Mesodermal cell (in vitro differentiated cells): Measurements from ENCODE around the gene ZFP1.
A peak's percentile ranks its signal among the peaks of the same experiment; 100 is the strongest.

ENCODE experiments used
- H3K27ac ChIP-seq: 2 replicates; pipeline ENCODE4 v1.7.0; 2013; ENCODE audit warnings: mild to moderate bottlenecking, low read depth, low read length, moderate library complexity; ENCODE audit not compliant: severe bottlenecking
- H3K36me3 ChIP-seq: 2 replicates; pipeline ENCODE4 v1.7.1; 2013; ENCODE audit warnings: mild to moderate bottlenecking, low read length, moderate library complexity; ENCODE audit not compliant: control insufficient read depth, insufficient read depth
- H3K4me1 ChIP-seq: one replicate; pipeline ENCODE4 v1.7.1; 2013; ENCODE audit warnings: mild to moderate bottlenecking, low read length; ENCODE audit not compliant: insufficient read depth, control insufficient read depth, poor library complexity, severe bottlenecking
- H3K4me3 ChIP-seq: 2 replicates; pipeline ENCODE4 v1.7.0; 2013; ENCODE audit warnings: low read length, control low read depth, mild to moderate bottlenecking; ENCODE audit not compliant: insufficient read depth, poor library complexity, severe bottlenecking; ENCODE audit errors: extremely low read depth
- H3K9me3 ChIP-seq: 2 replicates; pipeline ENCODE4 v1.7.1; 2013; ENCODE audit warnings: mild to moderate bottlenecking, low read length, moderate library complexity; ENCODE audit not compliant: control insufficient read depth
- WGBS, 2 experiments: methylation state at CpG; one replicate each; pipeline ENCODE4 v1.1.5; 2013; ENCODE audit warnings: missing lambda C conversion rate in 2 of 2; ENCODE audit not compliant: insufficient coverage in 2 of 2; 5-methylcytosine and 5-hydroxymethylcytosine counted together

The ZFP1 gene

GRCh38 chr16:75106351-75107274 lies 41.7 kb upstream of the ZFP1 start:
- 95 to 98% methylated on average over 13 to 19 of the region's 20 CpGs for WGBS, 2 experiments
- no peaks in the 10 kb centered on the region for H3K9me3 ChIP-seq
- H3K4me3 ChIP-seq = no peak overlapping the region
- H3K4me1 ChIP-seq = peaks cover 45% of the 10 kb centered on the region
- H3K36me3 ChIP-seq = peaks cover 34% of the 10 kb centered on the region
- no peak overlapping the region for H3K27ac ChIP-seq

- no peaks in the 10 kb centered on the region for H3K9me3 ChIP-seq
- 84 to 94% methylated on average over 8 to 9 of the region's 10 CpGs for WGBS, 2 experiments
- no peak overlapping the region for H3K27ac ChIP-seq
- peaks cover 45% of the 10 kb centered on the region for H3K4me1 ChIP-seq
- no peak overlapping the region for H3K4me3 ChIP-seq
- peaks cover 28% of the 10 kb centered on the region for H3K36me3 ChIP-seq
Observed at GRCh38 chr16:75107505-75107904, 40.8 kb upstream of the ZFP1 start.

GRCh38 chr16:75108792-75109731 lies 39.3 kb upstream of the ZFP1 start:
- no peak overlapping the region for H3K4me3 ChIP-seq
- H3K4me1 ChIP-seq = peaks cover 45% of the 10 kb centered on the region
- 90% methylated on average over 25 to 26 of the region's 27 CpGs for WGBS, 2 experiments
- H3K9me3 ChIP-seq = no peaks in the 10 kb centered on the region
- H3K27ac ChIP-seq = no peak overlapping the region
- peaks cover 24% of the 10 kb centered on the region for H3K36me3 ChIP-seq

- Histone ChIP-seq H3K36me3 (peaks cover 19% of the 10 kb centered on the region), H3K27ac (no peak overlapping the region), H3K4me1 (peaks cover 42% of the 10 kb centered on the region), H3K4me3 (no peak overlapping the region), H3K9me3 (no peaks in the 10 kb centered on the region)
- WGBS, 2 experiments = 94 to 96% methylated on average over 6 to 7 of the region's 10 CpGs
Observed at GRCh38 chr16:75109732-75110243, 38.5 kb upstream of the ZFP1 start.

- Histone ChIP-seq H3K36me3 (peaks cover 19% of the 10 kb centered on the region), H3K9me3 (no peaks in the 10 kb centered on the region), H3K4me1 (peaks cover 32% of the 10 kb centered on the region), H3K4me3 (peak overlapping the region; percentile 5), H3K27ac (peak overlapping the region; percentile 72)
- 18 to 28% methylated on average over 19 to 28 of the region's 28 CpGs for WGBS, 2 experiments
Observed at GRCh38 chr16:75110637-75111513, 37.4 kb upstream of the ZFP1 start.

GRCh38 chr16:75111514-75111940 lies 36.8 kb upstream of the ZFP1 start:
- 64 to 70% methylated on average over 5 to 6 of the region's 7 CpGs for WGBS, 2 experiments
- peaks cover 25% of the 10 kb centered on the region for H3K4me1 ChIP-seq
- H3K4me3 ChIP-seq = no peak overlapping the region
- peaks cover 12% of the 10 kb centered on the region for H3K36me3 ChIP-seq
- H3K27ac ChIP-seq = no peak overlapping the region
- no peaks in the 10 kb centered on the region for H3K9me3 ChIP-seq

GRCh38 chr16:75111961-75112733 lies 36.2 kb upstream of the ZFP1 start:
- no peaks in the 10 kb centered on the region for H3K9me3 ChIP-seq
- WGBS, 2 experiments = 89 to 93% methylated on average over 26 of the region's 26 CpGs
- no peak overlapping the region for H3K27ac ChIP-seq
- H3K36me3 ChIP-seq = peaks cover 6% of the 10 kb centered on the region
- H3K4me1 ChIP-seq = peaks cover 24% of the 10 kb centered on the region
- H3K4me3 ChIP-seq = no peak overlapping the region

- peaks cover 24% of the 10 kb centered on the region for H3K4me1 ChIP-seq
- no peak overlapping the region for H3K4me3 ChIP-seq
- WGBS, 2 experiments = 93% methylated on average over 8 to 12 of the region's 14 CpGs
- H3K9me3 ChIP-seq = no peaks in the 10 kb centered on the region
- H3K36me3 ChIP-seq = no peaks in the 10 kb centered on the region
- H3K27ac ChIP-seq = no peak overlapping the region
Observed at GRCh38 chr16:75112734-75113491, 35.4 kb upstream of the ZFP1 start.

GRCh38 chr16:75113541-75114121 lies 34.7 kb upstream of the ZFP1 start:
- H3K36me3 ChIP-seq = no peaks in the 10 kb centered on the region
- H3K4me1 ChIP-seq = peaks cover 23% of the 10 kb centered on the region
- WGBS, 2 experiments = 94 to 95% methylated on average over 13 to 19 of the region's 20 CpGs
- no peak overlapping the region for H3K4me3 ChIP-seq
- H3K9me3 ChIP-seq = no peaks in the 10 kb centered on the region
- no peak overlapping the region for H3K27ac ChIP-seq
